A204.1 (cell line): ENCODE results near the gene TCERG1L.
"Not testable (repeated sequence)": the region's sequence is repeated elsewhere in the genome, so short reads cannot be mapped to it uniquely, and the experiment has no call there.

Source experiments
- FAIRE-seq: peaks from 2 replicates; lab custom pipeline; 2012; peaks lifted over from hg19 to GRCh38; lab: Jason Lieb, UNC

Gene TCERG1L

DNA sequence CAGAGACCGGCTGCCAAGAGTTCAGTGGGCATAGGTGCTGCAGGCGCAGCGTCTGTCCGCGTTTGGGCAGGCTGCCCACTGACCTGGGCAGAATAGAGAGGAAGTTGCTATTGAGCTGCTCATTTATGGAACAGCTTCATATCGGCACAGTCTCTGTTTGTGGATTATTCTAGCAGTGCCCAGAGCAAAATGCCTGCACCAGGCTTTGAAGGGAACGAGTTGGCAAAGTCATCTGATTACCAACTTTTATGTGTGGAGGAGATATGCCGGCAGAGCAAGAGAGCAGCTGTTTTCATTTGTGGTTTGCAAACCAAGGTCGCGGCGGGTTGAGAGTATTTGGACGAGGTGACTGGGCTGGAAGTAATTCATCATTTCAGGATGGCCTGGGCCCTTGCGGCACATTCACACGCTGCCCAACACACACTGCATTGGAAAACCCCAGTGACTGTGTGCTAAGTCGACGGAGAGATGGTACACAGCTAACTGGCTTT lies 228.5 kb downstream of the TCERG1L start:
- FAIRE-seq: no peak

DNA sequence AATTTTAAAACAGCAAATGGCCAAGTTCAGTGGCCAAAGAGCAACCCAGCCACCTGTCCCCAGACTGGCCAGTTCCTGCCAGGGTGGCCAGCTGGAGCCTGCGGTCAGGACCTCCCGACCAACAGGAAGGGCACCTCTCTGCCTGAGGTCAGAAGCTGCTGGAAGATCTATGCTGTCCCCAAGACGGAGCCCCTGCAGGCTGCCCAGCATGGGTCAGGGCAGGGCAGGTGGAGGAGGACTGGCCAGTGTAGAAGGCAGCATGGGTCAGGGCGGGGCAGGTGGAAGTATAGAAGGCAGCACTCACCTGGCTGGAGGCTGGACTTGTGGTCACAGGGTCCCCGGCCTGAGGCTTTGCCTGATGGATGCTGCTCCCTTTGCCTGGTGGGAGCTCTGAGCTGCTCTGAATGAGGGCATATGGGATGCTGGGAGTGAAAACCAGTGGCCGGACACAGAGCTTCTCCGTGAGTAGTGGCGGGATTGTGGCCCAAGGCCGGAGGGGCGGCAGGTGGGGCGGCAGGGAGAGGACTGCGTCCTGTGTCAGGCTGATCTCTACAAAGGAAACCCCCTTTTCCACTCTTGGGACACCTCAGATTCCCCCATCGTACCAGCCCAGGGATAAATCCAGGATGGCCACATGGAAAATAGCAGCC lies 229.2 kb downstream of the TCERG1L start:
- FAIRE-seq: no peak

DNA sequence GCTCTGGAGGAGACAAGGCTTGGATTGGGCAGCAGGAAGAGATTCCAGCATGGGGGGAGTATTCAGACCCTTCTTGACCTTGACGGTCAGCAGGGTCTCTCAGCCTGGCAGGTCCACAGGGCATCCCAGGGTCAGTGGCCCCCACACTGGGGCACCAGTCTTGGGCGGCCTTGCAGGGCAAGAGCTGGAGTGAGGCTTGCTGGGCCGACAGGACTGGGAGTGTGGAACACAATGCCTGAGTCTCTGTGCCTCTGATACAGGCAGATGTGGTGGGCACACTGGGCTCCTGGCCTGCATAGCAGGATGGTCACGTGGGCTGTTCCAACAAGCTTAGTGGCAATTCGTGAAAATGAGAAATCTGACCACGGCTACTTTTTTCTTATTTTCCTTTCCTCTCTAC lies 229.7 kb downstream of the TCERG1L start:
- FAIRE-seq: no peak

DNA sequence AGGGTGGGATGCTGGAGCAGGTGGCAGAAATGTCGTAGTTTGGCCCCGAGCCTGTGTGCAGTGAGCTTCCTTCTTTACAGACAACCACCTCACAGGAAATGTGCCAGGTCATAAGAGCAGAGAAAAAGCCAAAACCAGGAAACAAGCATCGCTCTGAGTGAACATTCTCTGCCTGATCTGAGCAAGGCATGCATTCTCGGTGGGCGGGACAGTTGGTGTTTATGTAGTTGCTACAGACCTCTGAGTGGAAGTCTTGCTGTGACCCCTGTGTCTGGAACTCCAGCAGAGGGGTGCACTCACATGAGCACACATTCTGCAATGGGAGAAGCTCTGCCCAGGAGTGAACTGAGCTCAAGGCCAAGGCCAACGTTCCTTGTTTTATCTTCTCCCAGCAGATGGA lies 230.1 kb downstream of the TCERG1L start:
- no peak for FAIRE-seq

DNA sequence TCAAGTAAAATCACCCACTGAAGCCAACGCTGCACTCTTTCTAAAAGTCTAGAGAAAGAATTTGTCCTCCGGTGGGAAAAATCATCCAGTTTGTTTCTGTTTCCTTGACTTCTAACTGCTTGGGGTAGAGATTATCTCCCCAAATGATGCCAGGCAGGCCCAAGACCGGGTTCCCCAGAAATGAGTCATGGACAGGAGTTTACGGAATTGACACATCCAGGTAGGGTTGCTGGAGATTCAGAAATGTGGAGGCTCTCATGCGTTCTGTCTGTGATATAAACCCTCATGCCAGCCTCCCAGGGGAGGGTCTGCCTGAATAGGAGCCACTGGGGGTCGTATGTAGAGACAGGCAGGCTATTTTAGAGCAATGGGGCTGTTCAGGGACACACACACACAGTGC lies 230.9 kb downstream of the TCERG1L start:
- FAIRE-seq: no peak

DNA sequence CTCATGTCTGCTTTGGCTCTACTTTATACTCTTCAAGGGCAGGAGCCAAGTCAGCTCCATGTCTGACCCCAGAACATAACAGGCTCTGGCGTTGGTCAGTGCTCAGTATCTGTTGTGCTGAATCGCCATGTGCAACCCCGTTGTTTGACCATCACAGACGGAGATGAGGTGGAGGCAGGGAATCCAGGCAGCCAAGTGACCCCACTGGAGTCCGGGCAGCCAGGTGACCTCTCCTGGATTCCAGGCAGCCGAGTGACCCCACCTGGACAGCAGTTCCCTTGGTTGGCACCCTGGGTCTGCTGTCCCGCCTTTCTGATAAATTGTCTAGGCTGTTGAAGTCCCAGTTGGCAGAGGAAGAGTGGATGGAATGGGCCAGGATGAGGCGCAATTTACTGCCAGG lies 232.2 kb downstream of the TCERG1L start:
- FAIRE-seq: no peak

DNA sequence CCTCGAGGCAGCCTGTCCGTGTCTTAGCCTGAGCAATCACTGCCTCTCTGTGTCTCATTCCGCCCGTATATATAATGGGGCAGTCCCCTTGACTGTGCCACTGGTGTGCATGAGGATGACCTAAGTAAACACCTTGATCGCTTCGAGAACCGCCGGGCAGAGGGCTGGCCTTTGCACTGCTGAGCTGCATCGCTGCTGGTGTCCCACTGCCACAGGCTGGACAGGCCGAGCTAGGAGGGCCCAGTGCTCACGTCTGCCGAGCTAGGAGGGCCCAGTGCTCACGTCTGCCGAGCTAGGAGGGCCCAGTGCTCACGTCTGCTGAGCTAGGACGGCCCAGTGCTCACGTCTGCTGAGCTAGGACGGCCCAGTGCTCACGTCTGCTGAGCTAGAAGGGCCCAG lies 232.6 kb downstream of the TCERG1L start:
- FAIRE-seq: not testable (repeated sequence)

DNA sequence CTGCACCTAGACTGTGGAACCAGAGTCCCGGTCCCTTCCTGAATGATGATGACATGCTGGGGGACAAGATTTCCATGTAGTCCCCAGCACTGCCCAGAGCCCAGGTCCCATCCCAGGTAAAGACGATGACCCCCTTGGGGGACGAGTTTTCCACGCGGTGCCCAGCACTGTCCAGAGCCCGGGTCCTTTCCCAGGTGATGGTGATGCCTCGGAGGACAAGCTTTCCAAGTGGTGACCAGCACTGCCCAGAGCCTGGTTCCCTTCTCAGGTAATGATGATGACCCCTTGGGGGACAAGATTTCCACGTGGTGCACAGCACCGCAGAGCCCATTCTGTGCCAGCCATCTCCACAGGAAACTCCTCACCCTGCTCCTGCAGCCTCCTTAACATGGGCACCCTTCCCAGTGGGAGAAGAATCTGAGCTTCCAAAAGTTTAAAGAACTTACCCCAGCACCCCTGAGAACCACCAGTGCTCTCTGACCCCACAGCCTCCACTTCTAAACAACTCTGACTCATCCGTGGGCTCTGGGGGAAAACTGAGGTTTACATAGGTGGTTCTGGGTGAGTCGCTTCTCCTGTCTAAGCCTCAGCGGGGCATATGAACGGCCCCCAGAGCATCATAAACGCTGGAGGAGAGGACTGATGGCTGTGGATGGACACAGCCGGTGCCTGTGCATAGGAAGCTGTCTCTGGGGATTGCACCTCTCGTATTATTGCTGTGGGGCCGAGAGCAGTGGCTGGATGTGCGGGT lies 233.2 kb downstream of the TCERG1L start:
- no peak for FAIRE-seq

DNA sequence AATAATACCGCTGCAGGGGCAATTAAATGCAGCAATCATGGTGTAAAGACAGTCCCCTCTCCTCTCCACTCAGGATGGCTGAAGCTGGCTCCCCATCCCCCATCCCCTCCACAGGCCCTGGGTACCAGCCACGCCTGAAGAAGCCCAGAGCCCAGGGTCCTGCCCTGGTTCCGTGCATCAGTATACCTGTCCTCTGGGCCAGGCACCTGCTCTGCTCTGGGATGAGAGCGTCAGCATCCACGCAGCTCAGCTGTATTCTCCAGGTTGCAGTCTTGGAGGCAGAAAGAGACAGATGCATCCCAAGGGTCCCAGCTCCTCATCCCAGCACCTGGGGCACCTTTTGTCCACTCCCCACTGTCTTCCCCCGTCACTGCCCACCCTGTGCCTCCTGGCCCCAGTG lies 233.8 kb downstream of the TCERG1L start:
- no peak for FAIRE-seq

DNA sequence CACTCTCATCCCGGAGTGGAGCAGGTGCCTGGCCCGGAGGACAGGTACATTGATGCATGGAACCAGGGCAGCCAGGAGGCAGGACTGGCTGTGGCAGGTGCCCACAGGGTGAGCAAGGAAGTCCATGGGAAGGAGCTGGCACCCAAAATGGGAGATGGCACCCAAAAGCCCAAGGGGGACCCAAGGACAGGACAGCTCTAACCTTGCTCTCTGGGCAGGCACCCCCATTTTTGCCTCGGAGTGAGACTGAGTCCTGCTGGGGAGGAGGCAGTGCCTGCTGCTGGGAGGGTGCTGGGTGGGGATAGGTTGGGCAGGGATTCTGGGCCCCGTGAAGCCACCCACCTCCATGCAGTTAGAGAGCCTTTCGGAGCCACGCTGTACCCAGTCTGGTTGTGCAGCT lies 234.5 kb downstream of the TCERG1L start:
- no peak for FAIRE-seq

DNA sequence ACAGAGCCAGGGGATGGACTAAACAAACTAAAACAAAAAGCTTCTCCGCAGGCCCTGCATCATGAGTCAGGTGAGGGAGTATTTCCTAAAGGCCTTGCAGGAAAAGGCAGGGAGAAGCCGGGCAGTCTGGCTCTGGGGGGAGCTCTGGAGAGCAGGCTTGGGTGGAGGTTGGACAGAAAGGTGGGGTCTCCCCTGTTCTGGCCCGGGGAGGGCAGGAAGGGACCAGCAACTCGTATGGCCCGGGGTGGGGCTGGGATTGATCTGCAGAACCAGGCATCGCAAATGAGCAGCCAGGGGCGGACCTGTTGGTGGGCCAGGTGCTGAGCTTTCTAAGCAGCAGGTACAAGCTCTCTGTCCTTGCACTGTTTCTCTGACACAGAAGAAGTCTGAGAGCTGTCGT lies 235.2 kb downstream of the TCERG1L start:
- no peak for FAIRE-seq

DNA sequence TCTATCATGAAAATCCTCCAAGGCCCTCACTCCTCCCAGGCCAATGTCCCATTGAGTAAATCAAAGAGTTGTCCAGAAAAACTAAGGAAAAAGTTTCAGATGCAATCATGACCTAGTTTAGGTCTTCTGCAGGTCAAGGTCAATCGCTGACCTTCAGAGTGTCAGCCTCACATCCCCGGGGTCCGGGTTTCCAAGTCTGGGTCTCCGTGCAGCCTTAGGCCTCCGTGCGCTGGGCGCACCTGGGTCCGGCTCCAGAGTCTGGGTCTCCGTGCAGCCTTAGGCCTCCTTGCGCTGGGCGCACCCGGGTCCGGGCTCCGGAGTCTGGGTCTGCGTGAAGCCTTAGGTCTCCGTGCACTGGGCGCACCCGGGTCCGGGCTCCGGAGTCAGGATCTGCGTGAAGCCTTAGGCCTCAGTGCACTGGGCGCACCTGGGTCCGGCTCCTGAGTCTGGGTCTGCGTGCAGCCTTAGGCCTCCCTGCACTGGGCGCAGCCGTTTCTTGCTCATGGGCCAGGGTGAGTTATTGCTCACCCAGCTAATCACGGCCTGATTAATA lies 236.2 kb downstream of the TCERG1L start:
- FAIRE-seq: no peak

DNA sequence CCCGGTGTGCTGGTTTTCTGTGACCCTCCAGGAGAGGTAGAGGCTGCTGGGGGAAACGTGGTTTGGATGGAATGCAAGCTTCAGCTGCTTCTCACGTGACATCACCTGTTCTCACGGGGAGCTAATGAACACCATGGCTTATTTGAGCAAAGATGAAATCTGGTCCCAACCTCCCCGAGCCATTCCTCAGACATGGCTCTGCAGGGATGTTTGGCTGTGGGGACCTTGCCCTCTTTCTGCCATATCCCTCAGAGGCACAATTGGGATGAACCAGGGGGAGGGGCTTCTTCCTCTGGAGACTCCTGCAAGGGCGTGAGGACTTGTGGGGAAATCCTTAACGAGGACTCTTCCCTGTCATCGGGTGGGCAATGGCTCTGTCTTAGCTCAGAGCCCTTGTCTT lies 236.8 kb downstream of the TCERG1L start:
- no peak for FAIRE-seq

DNA sequence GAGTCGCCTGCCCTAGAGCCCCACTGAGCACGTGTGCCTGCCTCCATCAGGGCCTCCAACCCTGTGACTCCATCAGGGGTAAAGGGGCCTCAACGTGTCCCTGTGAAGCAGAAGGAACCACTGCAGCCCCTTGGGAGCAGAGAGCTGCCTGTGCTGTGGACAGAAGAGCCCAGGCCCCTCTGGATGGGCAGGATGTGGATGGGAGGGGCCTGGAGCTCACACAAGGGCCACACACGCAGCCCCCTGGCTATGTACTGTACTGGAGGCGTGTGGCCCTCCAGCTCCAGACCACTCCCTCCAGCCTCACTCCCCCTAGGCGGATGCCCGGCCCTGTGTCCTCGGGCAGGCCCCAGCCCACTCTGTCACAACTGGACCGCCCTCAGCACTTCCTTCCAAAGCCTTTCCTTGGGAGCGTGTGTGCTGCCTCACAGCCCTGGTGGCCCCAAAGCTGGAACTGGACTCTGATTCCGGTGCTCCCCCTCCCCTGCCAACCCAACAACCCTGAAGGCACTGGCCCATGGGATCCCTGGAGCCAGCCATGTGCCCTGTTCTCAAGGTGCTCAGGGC lies 238.0 kb downstream of the TCERG1L start:
- FAIRE-seq: no peak

DNA sequence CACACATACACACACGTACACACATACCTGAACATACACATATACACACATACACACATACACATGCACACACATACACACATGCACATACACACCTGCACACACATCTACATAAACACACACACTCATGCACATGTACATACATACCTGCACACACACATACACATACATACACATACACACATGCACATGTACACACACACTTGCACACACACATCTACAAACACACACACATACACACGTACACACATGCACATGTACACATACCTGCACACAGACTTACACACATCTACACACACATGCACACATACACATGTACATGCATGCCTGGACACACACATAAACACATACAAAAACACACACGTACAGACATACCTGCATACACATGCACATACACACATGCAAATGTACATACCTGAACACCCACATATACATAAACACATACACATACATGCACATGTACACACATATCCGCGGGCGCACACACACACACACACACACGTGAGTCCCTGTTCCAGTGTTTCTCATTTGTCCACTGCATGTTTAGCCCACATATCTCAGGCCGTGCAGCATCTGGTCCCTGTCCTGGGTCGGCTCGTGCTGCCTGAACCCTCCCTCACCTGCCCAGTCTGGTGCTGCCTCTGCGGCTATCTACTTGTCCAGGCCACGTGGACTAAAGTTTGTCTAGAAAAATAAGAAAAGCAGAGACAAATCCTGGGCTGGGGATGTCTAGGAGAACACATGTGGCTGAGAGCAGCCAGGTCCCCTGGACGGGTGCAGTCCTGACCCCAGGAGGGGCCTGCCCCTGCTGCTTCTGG lies 238.7 kb downstream of the TCERG1L start:
- no peak for FAIRE-seq

DNA sequence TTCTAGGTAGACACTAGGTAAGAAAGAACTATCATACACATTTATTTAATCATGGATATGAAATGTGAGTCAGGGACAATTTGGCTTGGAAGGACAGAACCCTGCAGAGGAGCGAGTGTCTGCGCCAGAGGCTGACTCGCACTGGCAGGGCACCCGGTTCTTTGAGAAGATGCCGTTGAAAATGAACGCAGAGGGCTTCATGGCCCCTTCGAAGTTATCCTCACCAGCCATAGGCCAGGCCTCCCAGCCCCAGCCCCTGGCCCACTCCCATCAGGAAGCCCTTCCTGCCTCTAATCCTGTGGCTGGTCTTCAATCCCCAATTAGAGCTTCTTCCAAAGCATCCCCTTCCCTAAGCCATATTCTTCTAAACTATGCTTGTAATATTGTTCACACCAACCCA lies 239.8 kb downstream of the TCERG1L start:
- FAIRE-seq: no peak

DNA sequence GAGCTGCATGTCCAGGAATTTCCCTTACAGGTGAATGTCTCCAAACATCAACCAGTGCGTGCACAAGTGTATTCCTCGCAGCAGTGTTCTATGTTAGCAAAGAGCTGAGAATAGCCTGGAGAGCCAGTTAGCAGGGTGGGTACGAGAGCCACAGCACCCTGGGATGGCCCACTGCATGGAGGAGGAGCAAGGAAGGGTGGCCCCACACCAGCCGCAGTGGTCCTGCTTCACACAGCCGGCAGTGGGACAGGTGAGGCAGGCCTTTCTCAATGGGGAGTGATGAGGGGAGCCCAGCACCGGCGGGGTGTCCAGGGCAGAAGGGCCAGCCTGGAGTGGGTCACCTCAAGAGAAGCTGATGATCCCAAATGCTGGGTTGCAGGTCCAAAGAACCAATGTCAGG lies 240.7 kb downstream of the TCERG1L start:
- FAIRE-seq: no peak

DNA sequence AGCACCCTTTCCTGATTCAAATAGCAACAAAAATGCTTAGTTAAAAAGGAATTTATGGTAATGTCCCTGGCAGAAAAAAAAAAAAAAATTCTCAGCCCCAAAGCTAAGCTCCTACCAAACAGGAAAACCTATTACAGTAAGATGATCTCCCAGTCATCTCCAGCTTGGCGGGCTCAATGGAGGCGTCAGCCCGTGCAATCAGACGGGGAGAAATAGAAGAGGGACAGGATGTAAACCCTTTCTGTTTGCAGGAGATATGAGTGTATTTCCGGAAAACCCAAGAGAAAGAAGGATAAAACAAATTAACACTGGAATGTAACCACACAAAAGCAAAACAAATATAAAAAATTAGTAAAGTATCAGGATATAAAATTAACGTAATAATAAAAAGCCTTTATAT lies 242.8 kb downstream of the TCERG1L start:
- FAIRE-seq: no peak

DNA sequence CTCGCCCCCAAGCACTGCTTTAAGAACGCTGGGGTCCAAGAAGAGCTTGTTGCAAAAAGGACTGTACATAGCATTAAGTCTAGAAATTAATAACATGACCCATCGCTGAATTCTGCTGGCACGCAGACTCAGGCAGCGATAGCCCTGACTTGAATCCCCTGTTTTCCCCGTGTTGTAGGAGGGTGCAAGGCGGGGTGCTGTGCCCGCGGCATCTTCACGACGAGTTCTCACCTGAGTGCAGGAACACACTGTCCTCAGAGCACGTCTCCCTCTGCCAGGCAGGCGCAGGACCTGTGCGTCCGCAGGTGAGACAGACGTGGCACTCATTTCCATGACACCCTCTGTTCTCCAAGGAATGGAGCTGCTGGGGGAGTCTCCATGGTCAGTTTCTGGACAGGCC lies 243.2 kb downstream of the TCERG1L start:
- no peak for FAIRE-seq

DNA sequence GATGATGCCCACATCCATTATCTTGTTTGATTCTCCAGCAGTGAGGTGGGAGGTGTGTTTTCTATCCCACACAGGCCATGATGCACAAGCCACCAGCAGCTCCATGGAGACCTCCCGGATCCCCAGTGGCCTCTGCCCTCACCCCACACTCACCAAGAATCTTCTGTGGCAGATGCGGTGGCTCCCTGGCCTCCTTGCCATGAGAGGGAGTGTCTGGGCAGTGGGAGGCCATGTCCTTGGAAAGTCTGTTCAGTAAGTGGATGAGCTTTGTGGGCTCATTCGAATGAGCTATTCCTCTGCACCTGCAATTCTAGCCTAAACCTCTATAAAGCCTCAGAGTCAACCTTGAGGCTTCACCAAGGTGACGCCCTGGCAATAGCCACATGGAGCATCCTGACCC lies 243.8 kb downstream of the TCERG1L start:
- no peak for FAIRE-seq

DNA sequence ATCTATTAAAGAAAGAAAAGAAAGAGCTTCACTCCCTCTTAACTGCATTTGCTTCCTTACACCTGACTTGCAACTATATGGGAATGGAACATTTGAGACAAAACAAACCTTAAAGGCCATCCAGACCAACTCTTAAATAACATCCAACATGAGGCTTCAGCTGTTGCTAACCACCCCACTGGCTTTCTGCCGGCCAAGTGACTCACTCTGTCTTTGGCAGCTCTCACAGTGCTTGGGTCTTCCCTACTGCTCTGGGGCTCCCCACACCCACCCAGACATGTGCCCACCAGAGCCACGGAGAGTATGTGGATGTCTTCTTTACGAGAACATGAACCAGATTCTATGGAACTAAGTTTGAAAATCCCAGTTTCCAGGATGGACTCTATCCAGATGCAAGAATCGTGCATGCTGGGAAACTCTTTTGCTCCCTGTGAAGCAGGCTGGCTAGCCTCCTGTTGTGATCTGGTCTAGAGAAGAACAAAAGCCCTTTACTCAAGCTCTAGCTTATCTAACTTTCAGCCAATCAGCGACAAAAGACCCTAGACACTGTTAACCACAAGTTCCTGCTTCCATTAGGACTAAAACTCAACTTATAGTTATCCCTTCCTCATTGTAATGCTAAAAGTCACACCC lies 245.7 kb downstream of the TCERG1L start:
- no peak for FAIRE-seq

DNA sequence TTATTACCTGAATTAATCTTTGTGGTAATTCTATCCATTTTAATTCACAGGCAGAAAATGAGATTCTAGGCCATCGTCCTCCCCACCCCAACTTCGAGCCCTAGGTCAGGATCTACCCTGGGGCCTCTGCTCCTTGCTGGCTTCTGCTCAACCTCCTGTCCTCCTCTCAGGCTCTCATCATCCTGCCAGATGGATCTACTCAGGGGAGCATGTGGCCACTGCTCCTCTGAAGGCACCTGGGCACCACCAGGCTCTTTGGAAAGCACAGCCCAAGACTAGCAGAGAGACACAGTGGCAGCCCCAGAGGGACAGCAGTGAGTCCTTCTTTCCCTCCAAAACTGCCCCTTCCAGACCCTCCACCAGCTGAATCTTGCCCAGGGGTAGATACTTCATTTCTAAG lies 248.2 kb downstream of the TCERG1L start:
- FAIRE-seq: no peak
